ENCODE results near the gene TANGO2. TPM values are rescaled to one million over a fixed set of nuclear protein-coding genes. Genes with fewer than 3 reads are reported as not detected.

The TANGO2 gene
- total RNA-seq, 2 experiments from 2014 or later, result 15.7 to 18.3 TPM

GRCh38 chr22:20083157-20083890, 62.4 kb downstream of the TANGO2 start:
- peaks cover 57% of the 10 kb centered on the region for H3K4me1 Mint-ChIP-seq (ENCODE audit: low read depth)
- TF ChIP-seq CTCF (IDR thresholded peaks at IDR 0.05), result no peak

GRCh38 chr22:20083891-20084546, 63.1 kb downstream of the TANGO2 start:
- DNase-seq, result no peak
- POLR2A ChIA-PET, result interaction anchor here (1.0 to 1.2 kb wide), 4 partner anchors 8 to 45 kb away, joined by 3 to 6 read pairs (median 4); no protein-coding TSS in a partner anchor
- no peaks in the 10 kb centered on the region for H3K27me3 Mint-ChIP-seq
- TF ChIP-seq CTCF (IDR thresholded peaks at IDR 0.05), result no peak
- intact Hi-C loops (cut with micrococcal nuclease), result loop anchor here (5.0 kb wide), 1 partner anchor 33 kb away; the partner anchor contains the start of genes RANBP1 and TRMT2A
- H3K9me3 Mint-ChIP-seq, result no peaks in the 10 kb centered on the region
- no peak for ATAC-seq
- H3K4me3 Mint-ChIP-seq, result no peak overlapping the region
- peak overlapping the region; percentile 25 for H3K27ac Mint-ChIP-seq
- CTCF ChIA-PET, result interaction anchor here (0.7 to 2.4 kb wide), 5 partner anchors 10 to 70 kb away, joined by 3 to 10 read pairs (median 4); no protein-coding TSS in a partner anchor
- H3K36me3 Mint-ChIP-seq (ENCODE audit: low read depth), result peaks cover 42% of the 10 kb centered on the region
- peaks cover 60% of the 10 kb centered on the region for H3K4me1 Mint-ChIP-seq (ENCODE audit: low read depth)

More at GRCh38 chr22:20083157-20083890, 62.4 kb downstream of the TANGO2 start:
- ChIA-PET POLR2A (interaction anchor here (0.9 to 3.3 kb wide), 9 partner anchors 9 to 46 kb away, joined by 3 to 17 read pairs (median 6); partner anchors contain the start of gene TRMT2A), CTCF (interaction anchor here (1.0 to 2.4 kb wide), 5 partner anchors 11 to 70 kb away, joined by 3 to 10 read pairs (median 4); partner anchors contain the start of gene TRMT2A)
- DNase-seq, result no peak
- Mint-ChIP-seq H3K36me3 (ENCODE audit: low read depth) (peaks cover 39% of the 10 kb centered on the region), H3K27ac (peak overlapping the region; percentile 54), H3K27me3 (no peaks in the 10 kb centered on the region), H3K4me3 (peak overlapping the region; percentile 91), H3K9me3 (no peaks in the 10 kb centered on the region)
- intact Hi-C loops (cut with micrococcal nuclease), result loop anchor here (5.0 kb wide), 1 partner anchor 34 kb away; the partner anchor contains the start of genes RANBP1 and TRMT2A
- no peak for ATAC-seq

GRCh38 chr22:20084547-20085413, 63.9 kb downstream of the TANGO2 start:
- ATAC-seq (no peak), DNase-seq (peak; percentile 57)
- peaks cover 48% of the 10 kb centered on the region for H3K36me3 Mint-ChIP-seq (ENCODE audit: low read depth)
- CTCF ChIA-PET, result interaction anchor here (0.7 to 2.4 kb wide), 5 partner anchors 11 to 69 kb away, joined by 3 to 10 read pairs (median 3); no protein-coding TSS in a partner anchor
- peak; percentile 54 for TF ChIP-seq CTCF (IDR thresholded peaks at IDR 0.05)
- H3K27ac Mint-ChIP-seq, result peak overlapping the region; percentile 14
- POLR2A ChIA-PET, result interaction anchor here (0.6 to 1.5 kb wide), 4 partner anchors 24 to 46 kb away, joined by 3 to 5 read pairs (median 3); no protein-coding TSS in a partner anchor
- H3K27me3 Mint-ChIP-seq, result no peaks in the 10 kb centered on the region
- intact Hi-C loops (cut with micrococcal nuclease), result loop anchor here (5.0 kb wide), 1 partner anchor 33 kb away; the partner anchor contains the start of genes RANBP1 and TRMT2A
- H3K4me1 Mint-ChIP-seq (ENCODE audit: low read depth), result peaks cover 68% of the 10 kb centered on the region
- no peak overlapping the region for H3K4me3 Mint-ChIP-seq
- H3K9me3 Mint-ChIP-seq, result no peaks in the 10 kb centered on the region

GRCh38 chr22:20085651-20086050, 64.7 kb downstream of the TANGO2 start:
- ChIA-PET POLR2A (interaction anchor here (1.0 to 2.0 kb wide), 5 partner anchors 23 to 46 kb away, joined by 3 to 7 read pairs (median 4); partner anchors contain the start of gene TRMT2A), CTCF (interaction anchor here (0.7 to 2.4 kb wide), 4 partner anchors 10 to 70 kb away, joined by 3 to 10 read pairs (median 4); no protein-coding TSS in a partner anchor)
- Mint-ChIP-seq H3K4me3 (no peak overlapping the region), H3K9me3 (no peaks in the 10 kb centered on the region), H3K27me3 (no peaks in the 10 kb centered on the region), H3K36me3 (ENCODE audit: low read depth) (peaks cover 57% of the 10 kb centered on the region), H3K4me1 (ENCODE audit: low read depth) (peaks cover 74% of the 10 kb centered on the region), H3K27ac (no peak overlapping the region)
- DNase-seq (no peak), ATAC-seq (no peak)
- no peak for TF ChIP-seq CTCF (IDR thresholded peaks at IDR 0.05)
- intact Hi-C loops (cut with micrococcal nuclease), result no loop called here

Measured in activated CD8-positive, alpha-beta T cell treated with anti-CD3 and anti-CD28 coated beads for 36 hours (primary cell).